ENCODE data around the gene PRKRA.

- TF ChIP-seq CTCF (conservative IDR thresholded peaks at IDR 0.05; ENCODE audit: low read depth in 2 of 2) (no peak), CREB1 (CRISPR knock-in tag; IDR thresholded peaks at IDR 0.05; ENCODE audit: low read depth) (no peak), POLR2AphosphoS5 (IDR thresholded peaks at IDR 0.05; ENCODE audit: low read depth) (no peak), EZH2 (IDR thresholded peaks at IDR 0.05; ENCODE audit: low read depth, unreplicated experiment) (no peak), REST (IDR thresholded peaks at IDR 0.05; ENCODE audit: unreplicated experiment) (no peak), ZNF114 (CRISPR knock-in tag; IDR thresholded peaks at IDR 0.05) (no peak), JUNB (IDR thresholded peaks at IDR 0.05; ENCODE audit: unreplicated experiment) (no peak), EZH2phosphoT487 (IDR thresholded peaks at IDR 0.05; ENCODE audit: unreplicated experiment) (no peak), NANOG (IDR thresholded peaks at IDR 0.05; ENCODE audit: borderline replicate concordance) (no peak), STAT1 (IDR thresholded peaks at IDR 0.05; ENCODE audit: unreplicated experiment) (no peak)
Observed at GRCh38 chr2:178499640-178500039, 48.7 kb upstream of the PRKRA start.

Measured in GM23338 (cell line).